Mesenchymal stem cell (in vitro differentiated cells and primary cell): ENCODE measurements around the gene DNMT3L.
"Not testable (repeated sequence)": the region's sequence is repeated elsewhere in the genome, so short reads cannot be mapped to it uniquely, and the experiment has no call there.

Source experiments
- DNase-seq: peaks from one replicate; pipeline ENCODE4 v3.0.0-alpha.2; 2013
- H2AFZ ChIP-seq: one replicate; pipeline ENCODE4 v1.6.1; 2013; ENCODE audit warnings: low read depth, mild to moderate bottlenecking, control low read depth, inconsistent platforms, low read length, moderate library complexity
- H2AK5ac ChIP-seq: 2 replicates; pipeline ENCODE4 v1.6.1; 2013; ENCODE audit warnings: low read length, moderate library complexity, mild to moderate bottlenecking, inconsistent platforms; ENCODE audit not compliant: severe bottlenecking
- H2BK120ac ChIP-seq: one replicate; pipeline ENCODE4 v1.6.1; 2013; ENCODE audit warnings: low read depth, mild to moderate bottlenecking, inconsistent platforms, low read length, moderate library complexity
- H2BK12ac ChIP-seq, 2 experiments: one replicate each; pipeline ENCODE4 v1.6.1; 2013; ENCODE audit warnings: inconsistent platforms in 2 of 2, low read length in 2 of 2, mild to moderate bottlenecking in 2 of 2, moderate library complexity in 2 of 2, control low read depth in 1 of 2
- H2BK15ac ChIP-seq: one replicate; pipeline ENCODE4 v1.6.1; 2013; ENCODE audit warnings: mild to moderate bottlenecking, low read depth, inconsistent platforms; ENCODE audit not compliant: poor library complexity, severe bottlenecking
- H2BK5ac ChIP-seq: 2 replicates; pipeline ENCODE4 v1.6.1; 2013; ENCODE audit warnings: low read depth, mild to moderate bottlenecking, low read length, control low read depth, inconsistent platforms; ENCODE audit not compliant: poor library complexity, severe bottlenecking
- H3K14ac ChIP-seq, 2 experiments: one replicate each; pipeline ENCODE4 v1.6.1; 2013; ENCODE audit warnings: inconsistent platforms in 2 of 2, low read length in 2 of 2, control low read depth in 1 of 2, mild to moderate bottlenecking in 1 of 2, moderate library complexity in 1 of 2
- H3K18ac ChIP-seq, 2 experiments: one replicate each; pipeline ENCODE4 v1.6.1; 2013; ENCODE audit warnings: inconsistent platforms in 2 of 2, low read length in 2 of 2, control low read depth in 1 of 2, low read depth in 1 of 2, mild to moderate bottlenecking in 1 of 2
- H3K23ac ChIP-seq, 2 experiments: one replicate each; pipeline ENCODE4 v1.6.1; 2013; ENCODE audit warnings: inconsistent platforms in 2 of 2, low read length in 2 of 2, mild to moderate bottlenecking in 2 of 2, moderate library complexity in 2 of 2, control low read depth in 1 of 2
- H3K27ac ChIP-seq: 2 replicates; pipeline ENCODE4 v1.5.1; 2013; ENCODE audit warnings: mild to moderate bottlenecking, moderate library complexity, low read length, control low read depth, inconsistent platforms; ENCODE audit not compliant: poor library complexity, severe bottlenecking
- H3K27me3 ChIP-seq, 2 experiments: 2 replicates each; pipeline versions ENCODE4 v1.6.1 to v1.7.0; 2013; ENCODE audit warnings: low read length in 2 of 2, mild to moderate bottlenecking in 2 of 2, moderate library complexity in 2 of 2, control low read depth in 1 of 2, inconsistent platforms in 1 of 2; ENCODE audit not compliant: control insufficient read depth in 1 of 2, insufficient read depth in 1 of 2
- H3K36me3 ChIP-seq, 2 experiments: 2 replicates each; pipeline versions ENCODE4 v1.6.1 to v1.7.0; 2013; ENCODE audit warnings: low read length in 2 of 2, control low read depth in 1 of 2, inconsistent platforms in 1 of 2, low read depth in 1 of 2, mild to moderate bottlenecking in 1 of 2; ENCODE audit not compliant: insufficient read depth in 2 of 2, control insufficient read depth in 1 of 2
- H3K4ac ChIP-seq, 2 experiments: one replicate each; pipeline ENCODE4 v1.6.1; 2013; ENCODE audit warnings: inconsistent platforms in 2 of 2, low read length in 2 of 2, mild to moderate bottlenecking in 2 of 2, moderate library complexity in 2 of 2, control low read depth in 1 of 2, low read depth in 1 of 2
- H3K4me1 ChIP-seq: 2 replicates; pipeline ENCODE4 v1.6.1; 2013; ENCODE audit warnings: low read depth, low read length, control low read depth; ENCODE audit not compliant: control insufficient read depth, insufficient read depth
- H3K4me2 ChIP-seq: 2 replicates; pipeline ENCODE4 v1.6.1; 2013; ENCODE audit warnings: low read length, mild to moderate bottlenecking, inconsistent platforms; ENCODE audit not compliant: poor library complexity, severe bottlenecking
- H3K4me3 ChIP-seq, 2 experiments: 2 replicates each; pipeline versions ENCODE4 v1.5.1 to v1.7.0; 2013; ENCODE audit warnings: low read length in 2 of 2, mild to moderate bottlenecking in 2 of 2, control low read depth in 1 of 2, low read depth in 1 of 2; ENCODE audit not compliant: insufficient read depth in 1 of 2
- H3K79me1 ChIP-seq: replicated peaks from 2 replicates; pipeline ENCODE4 v1.6.1; 2013; ENCODE audit warnings: mild to moderate bottlenecking, control low read depth, low read length, inconsistent platforms; ENCODE audit not compliant: poor library complexity, severe bottlenecking
- H3K9ac ChIP-seq: 2 replicates; pipeline ENCODE4 v1.7.0; 2013; ENCODE audit warnings: mild to moderate bottlenecking, low read length, moderate library complexity
- H3K9me3 ChIP-seq: 2 replicates; pipeline ENCODE4 v1.7.0; 2013; ENCODE audit warnings: mild to moderate bottlenecking, low read length; ENCODE audit not compliant: control insufficient read depth
- H4K8ac ChIP-seq: one replicate; pipeline ENCODE4 v1.6.1; 2013; ENCODE audit warnings: inconsistent platforms, mild to moderate bottlenecking, low read length, moderate library complexity
- H4K91ac ChIP-seq: one replicate; pipeline ENCODE4 v1.6.1; 2013; ENCODE audit warnings: mild to moderate bottlenecking, low read length, inconsistent platforms
- WGBS: methylation state at CpG from one replicate; pipeline ENCODE4 v1.1.7; 2013; ENCODE audit warnings: mixed read lengths; 5-methylcytosine and 5-hydroxymethylcytosine counted together

Gene DNMT3L

DNA sequence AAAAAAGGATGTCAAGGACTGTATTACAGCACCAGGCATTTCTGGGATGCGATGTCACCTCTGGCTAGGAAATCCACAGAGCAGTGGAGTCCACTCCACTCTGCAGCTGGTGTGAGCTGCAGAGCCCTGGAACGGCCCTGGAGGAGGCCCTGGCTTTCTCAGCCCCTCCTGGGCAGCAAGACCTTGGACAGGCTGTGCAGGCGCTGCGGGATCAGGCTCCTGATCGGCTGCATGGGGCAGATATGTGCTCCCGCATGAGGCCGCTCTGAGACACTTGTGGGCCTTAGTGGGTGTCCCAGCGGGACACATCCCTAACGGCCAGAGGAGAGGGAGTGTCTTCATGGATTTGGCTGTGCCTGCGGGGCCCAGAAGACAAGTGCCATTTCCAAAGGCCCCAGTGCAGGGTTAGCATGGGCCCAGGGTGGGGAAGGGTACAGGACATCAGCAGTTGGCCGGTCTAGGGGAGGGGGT is 6.2 kb downstream of the DNMT3L start:
- Histone ChIP-seq H2BK120ac (no peak overlapping the region), H3K9ac (no peak overlapping the region), H3K4me2 (no peak overlapping the region), H4K8ac (no peak overlapping the region), H3K79me1 (no peaks in the 10 kb centered on the region), H4K91ac (no peak overlapping the region), H2BK12ac (no peak overlapping the region), H2BK15ac (no peak overlapping the region), H3K36me3 (no peaks in the 10 kb centered on the region), H3K27me3 (peaks cover 38% of the 10 kb centered on the region in 2 experiments), H3K9me3 (peaks cover 6% of the 10 kb centered on the region), H3K4me1 (no peaks in the 10 kb centered on the region), H2BK5ac (no peak overlapping the region), H3K23ac (no peak overlapping the region), H2AFZ (no peak overlapping the region), H3K27ac (no peak overlapping the region), H3K14ac (no peak overlapping the region), H3K4ac (no peak overlapping the region), H3K18ac (no peak overlapping the region), H2AK5ac (no peak overlapping the region), H3K4me3 (no peak overlapping the region)
- peak; percentile 50 for DNase-seq
- WGBS = 84% methylated on average over 11 of the region's 11 CpGs

GRCh38 chr21:44253832-44254710 is 7.6 kb downstream of the DNMT3L start:
- Histone ChIP-seq H3K27me3 (peaks cover 26 to 29% of the 10 kb centered on the region in 2 experiments), H3K36me3 (no peaks in the 10 kb centered on the region), H3K4me2 (no peak overlapping the region), H2AK5ac (no peak overlapping the region), H2BK120ac (no peak overlapping the region), H2AFZ (no peak overlapping the region), H3K18ac (no peak overlapping the region), H3K9me3 (no peaks in the 10 kb centered on the region), H2BK15ac (no peak overlapping the region), H3K79me1 (no peaks in the 10 kb centered on the region), H3K4me1 (no peaks in the 10 kb centered on the region), H3K27ac (no peak overlapping the region), H3K23ac (no peak overlapping the region), H3K4ac (peak overlapping the region in 1 of 2 experiments; percentile 35), H2BK5ac (no peak overlapping the region), H4K91ac (peak overlapping the region; percentile 25), H3K14ac (no peak overlapping the region), H2BK12ac (peak overlapping the region in 1 of 2 experiments; percentile 31), H3K9ac (no peak overlapping the region), H4K8ac (no peak overlapping the region), H3K4me3 (no peak overlapping the region)
- WGBS = 85% methylated on average over 29 of the region's 29 CpGs
- no peak for DNase-seq

DNA sequence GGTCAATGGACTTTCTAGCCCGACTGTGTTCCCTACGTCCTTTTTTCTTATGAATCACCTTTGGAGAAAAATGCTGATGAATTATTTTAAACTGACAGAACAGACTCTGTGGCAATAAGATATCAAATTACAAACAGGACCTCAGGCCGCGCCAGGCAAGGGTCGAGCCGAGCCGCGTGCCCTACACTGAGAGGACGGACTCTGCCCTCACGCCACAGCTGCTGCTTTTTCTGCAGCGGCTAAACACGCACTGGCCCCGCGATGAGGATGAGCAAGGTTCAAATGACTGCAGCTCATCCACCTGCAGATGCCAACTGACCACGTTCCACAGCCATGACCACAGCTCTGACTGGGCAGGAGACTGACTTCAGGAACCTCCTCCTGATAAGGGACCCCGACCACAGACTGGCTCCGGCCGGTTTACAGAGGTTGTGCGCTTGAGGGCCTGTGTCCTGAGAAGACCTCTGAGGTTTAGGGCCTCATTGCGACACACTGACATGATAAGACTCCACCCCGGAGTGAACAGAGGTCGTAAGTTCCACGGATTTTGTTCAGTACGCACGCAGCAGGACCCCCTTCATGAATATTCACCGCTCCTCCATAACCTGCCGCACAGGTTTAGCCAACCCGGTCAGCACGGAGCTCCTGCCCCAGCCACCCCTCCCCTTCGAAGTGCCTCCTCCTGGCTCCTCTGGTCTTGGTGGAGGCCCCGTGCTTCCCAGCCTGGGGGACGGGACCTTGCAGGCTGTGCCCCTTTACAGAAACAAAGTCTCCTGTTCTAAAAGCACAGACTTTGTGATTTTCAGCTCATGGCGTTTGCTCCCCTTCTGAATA is 12.3 kb downstream of the DNMT3L start:
- H3K27me3 ChIP-seq, H3K14ac ChIP-seq, H2AK5ac ChIP-seq, H2BK12ac ChIP-seq, H3K4me2 ChIP-seq, H4K8ac ChIP-seq, H3K4me1 ChIP-seq, H3K36me3 ChIP-seq, H3K79me1 ChIP-seq, H2BK120ac ChIP-seq, DNase-seq, H3K4ac ChIP-seq, H2BK15ac ChIP-seq, H2AFZ ChIP-seq, H3K27ac ChIP-seq, H3K18ac ChIP-seq, H3K4me3 ChIP-seq, H2BK5ac ChIP-seq, H4K91ac ChIP-seq, H3K9me3 ChIP-seq, H3K9ac ChIP-seq, H3K23ac ChIP-seq: not testable (repeated sequence)
- no CpG with 5 or more reads among the region's 33 CpGs for WGBS

GRCh38 chr21:44247904-44248303 is 13.8 kb downstream of the DNMT3L start:
- H3K9me3 ChIP-seq, H3K79me1 ChIP-seq, H3K4me2 ChIP-seq, H2AFZ ChIP-seq, H3K18ac ChIP-seq, H3K4me3 ChIP-seq, H3K23ac ChIP-seq, H3K4ac ChIP-seq, H3K27ac ChIP-seq, H2BK12ac ChIP-seq, H4K8ac ChIP-seq, H4K91ac ChIP-seq, H3K36me3 ChIP-seq, H2BK15ac ChIP-seq, H3K9ac ChIP-seq, DNase-seq, H2BK5ac ChIP-seq, H3K14ac ChIP-seq, H2BK120ac ChIP-seq, H3K27me3 ChIP-seq, H2AK5ac ChIP-seq, H3K4me1 ChIP-seq: not testable (repeated sequence)
- WGBS = no CpG with 5 or more reads among the region's 17 CpGs
